NCI-H2227 treated with DMSO at 0.1 percent for 48 hours (cell line): ENCODE results near the gene CLCN1.

ENCODE experiments used
- DNase-seq: peaks from one replicate; lab custom pipeline; 2025; lab: John Stamatoyannopoulos, UW

CLCN1 gene

GRCh38 chr7:143396625-143397556 is 81.0 kb downstream of the CLCN1 start:
- no peak for DNase-seq

GRCh38 chr7:143397710-143398530 is 82.0 kb downstream of the CLCN1 start:
- no peak for DNase-seq

- no peak for DNase-seq
Observed at GRCh38 chr7:143398616-143399015, 82.7 kb downstream of the CLCN1 start.

- no peak for DNase-seq
Observed at GRCh38 chr7:143399151-143399550, 83.2 kb downstream of the CLCN1 start.

- DNase-seq: no peak
Observed at GRCh38 chr7:143399642-143400041, 83.7 kb downstream of the CLCN1 start.

- DNase-seq: no peak
Observed at GRCh38 chr7:143401265-143401664, 85.4 kb downstream of the CLCN1 start.
